Lung microvascular endothelial cell (primary cell): ENCODE data around the gene RBL2. TPM values are rescaled to one million over a fixed set of nuclear protein-coding genes. Genes with fewer than 3 reads are reported as not detected.
"Not testable (repeated sequence)": the region's sequence is repeated elsewhere in the genome, so short reads cannot be mapped to it uniquely, and the experiment has no call there.

Experiments used
- DNase-seq, 2 donors: peaks; one replicate each; pipeline versions ENCODE4 v3.0.0 to v3.0.0-alpha.2; 2010; ENCODE audit warnings: low read depth in 2 of 2
- total RNA-seq: library from RNA; depleted of rRNA; stranded (reverse); fragments of >200 nt; gene quantifications from 2 replicates; pipeline ENCODE4 v1.2.1, GENCODE V29; 2014

Gene RBL2
- total RNA-seq, 1 donor from 2014 or later = 37.1 TPM

DNA sequence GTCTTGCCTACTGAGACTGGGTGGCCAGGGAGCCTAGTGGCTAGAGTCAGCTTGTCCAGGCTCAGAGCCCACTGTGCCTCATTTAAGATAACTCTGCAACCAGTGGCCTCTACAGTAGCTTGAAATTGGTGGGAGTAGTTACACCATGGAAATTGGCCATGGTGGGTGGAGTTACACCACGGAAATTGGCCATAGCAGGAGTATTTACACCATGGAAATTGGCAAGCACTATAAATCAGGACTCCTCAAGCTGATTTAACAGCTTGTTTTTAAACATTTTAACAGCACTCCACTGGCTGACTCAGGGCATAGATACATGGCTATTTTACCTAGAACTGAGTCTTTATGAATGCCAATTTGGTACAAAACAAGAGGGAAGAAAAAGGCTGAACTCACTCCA is 96.5 kb downstream of the RBL2 start:
- no peak for DNase-seq

DNA sequence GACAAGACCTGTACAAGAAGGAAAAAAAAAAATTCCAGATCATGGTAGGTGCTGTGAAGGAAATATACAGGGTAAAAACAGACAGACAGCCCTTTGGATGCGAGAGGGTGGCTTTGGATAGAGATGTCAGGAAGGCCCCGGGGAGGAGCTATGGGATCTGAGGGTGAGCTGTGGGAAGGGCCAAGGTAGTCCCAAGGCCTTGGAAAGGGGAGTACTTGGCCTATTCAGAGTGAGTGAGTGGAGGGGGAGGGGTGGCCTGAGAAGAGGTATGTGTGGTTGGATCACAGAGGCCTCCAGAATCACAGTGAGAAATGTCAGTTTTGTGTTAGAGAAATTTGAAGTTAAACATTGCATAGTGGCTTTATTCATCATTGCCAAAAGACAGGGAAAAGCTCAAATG is 99.9 kb downstream of the RBL2 start:
- no peak for DNase-seq

DNA sequence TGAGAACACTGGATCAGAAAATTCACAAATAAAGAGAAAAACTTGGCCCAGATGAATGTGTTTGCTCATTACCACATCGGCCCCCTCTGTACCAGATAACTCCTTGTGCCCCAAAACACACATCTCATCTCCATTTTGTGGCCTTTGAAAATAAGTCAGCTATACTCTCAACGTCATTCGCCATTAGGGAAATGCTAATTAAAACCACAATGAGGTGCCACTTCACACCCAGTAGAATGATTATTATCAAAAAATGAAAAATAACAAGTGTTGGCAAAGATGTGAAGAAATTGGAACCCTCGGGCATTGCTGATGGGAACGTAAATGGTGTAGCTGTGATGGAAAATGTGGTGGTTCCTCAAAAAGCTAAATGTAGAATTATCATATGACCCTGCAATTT is 103.4 kb downstream of the RBL2 start:
- DNase-seq = no peak

DNA sequence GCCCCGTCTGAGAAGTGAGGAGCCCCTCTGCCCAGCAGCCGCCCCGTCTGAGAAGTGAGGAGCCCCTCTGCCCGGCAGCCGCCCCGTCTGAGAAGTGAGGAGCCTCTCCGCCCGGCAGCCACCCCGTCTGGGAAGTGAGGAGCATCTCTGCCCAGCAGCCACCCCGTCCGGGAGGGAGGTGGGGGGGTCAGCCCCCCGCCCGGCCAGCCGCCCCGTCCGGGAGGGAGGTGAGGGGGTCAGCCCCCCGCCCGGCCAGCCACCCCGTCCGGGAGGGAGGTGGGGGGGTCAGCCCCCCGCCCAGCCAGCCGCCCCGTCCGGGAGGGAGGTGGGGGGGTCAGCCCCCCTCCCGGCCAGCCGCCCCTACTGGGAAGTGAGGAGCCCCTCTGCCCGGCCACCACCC is 105.1 kb downstream of the RBL2 start:
- DNase-seq = not testable (repeated sequence)

DNA sequence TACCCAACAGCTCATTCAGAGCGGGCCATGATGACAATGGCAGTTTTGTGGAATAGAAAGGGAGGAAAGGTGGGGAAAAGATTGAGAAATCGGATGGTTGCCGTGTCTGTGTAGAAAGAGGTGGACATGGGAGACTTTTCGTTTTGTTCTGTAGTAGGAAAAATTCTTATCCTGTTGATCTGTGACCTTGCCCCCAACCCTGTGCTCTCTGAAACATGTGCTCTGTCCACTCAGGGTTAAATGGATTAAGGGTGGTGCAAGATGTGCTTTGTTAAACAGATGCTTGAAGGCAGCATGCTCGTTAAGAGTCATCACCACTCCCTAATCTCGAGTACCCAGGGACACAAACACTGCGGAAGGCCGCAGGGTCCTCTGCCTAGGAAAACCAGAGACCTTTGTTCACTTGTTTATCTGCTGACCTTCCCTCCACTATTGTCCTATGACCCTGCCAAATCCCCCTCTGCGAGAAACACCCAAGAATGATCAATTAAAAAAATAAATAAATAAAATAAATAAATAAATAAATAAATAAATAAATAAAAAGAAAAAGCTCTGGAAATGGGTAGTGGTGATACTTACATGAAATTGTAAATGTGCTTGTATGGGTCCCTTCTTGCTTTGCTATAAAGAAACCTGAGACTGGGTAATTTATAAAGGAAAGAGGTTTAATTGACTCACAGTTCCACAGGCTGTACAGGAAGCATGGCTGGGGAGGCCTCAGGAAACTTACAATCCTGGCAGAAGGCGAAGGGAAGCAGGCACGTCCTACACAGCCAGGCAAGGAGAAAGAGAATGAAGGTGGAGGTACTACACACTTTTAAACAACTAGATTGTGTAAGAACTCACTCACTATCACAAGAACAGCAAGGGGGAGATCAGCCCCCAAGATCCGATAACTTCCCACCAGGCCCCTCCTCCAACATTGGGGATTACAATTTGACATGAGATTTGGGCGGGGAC is 105.8 kb downstream of the RBL2 start:
- not testable (repeated sequence) for DNase-seq

Other genes with a start within 250 kb of the RBL2 start
- gene AKTIP, start 68.7 kb downstream of the RBL2 start, total RNA-seq = 17.2 and 24.6 TPM in 2 replicates